ENCODE results near the gene LAMB3. TPM values are rescaled to one million over a fixed set of nuclear protein-coding genes. Genes with fewer than 3 reads are reported as not detected.

Gene LAMB3
- total RNA-seq, 1 donor from 2014 or later = 4.2 TPM

DNA sequence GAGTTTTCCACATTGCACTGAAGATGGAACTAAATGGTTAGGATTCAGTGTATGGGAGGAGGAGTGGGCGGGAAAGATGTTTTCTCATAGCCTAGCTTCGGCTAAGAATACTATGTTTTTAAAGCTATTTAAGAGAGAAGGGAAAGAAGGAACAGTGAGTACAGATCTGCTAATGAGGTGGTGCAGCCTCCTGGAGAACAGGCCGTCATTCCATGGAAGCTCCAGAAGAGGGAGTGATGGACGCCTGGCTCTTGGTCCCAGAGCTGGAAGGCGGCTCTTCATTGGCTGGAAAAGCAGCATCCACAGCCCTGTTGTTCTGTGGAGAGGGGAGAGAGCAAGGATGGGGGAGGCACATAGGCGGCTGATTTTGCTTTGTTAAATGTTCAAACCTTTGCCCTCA is 61.8 kb downstream of the LAMB3 start:
- Mint-ChIP-seq H3K4me3 (ENCODE audit: unreplicated experiment) (no peak overlapping the region), H3K27me3 (ENCODE audit: low read depth, unreplicated experiment) (peaks cover 28% of the 10 kb centered on the region), H3K36me3 (ENCODE audit: low read depth, unreplicated experiment) (peaks cover 4% of the 10 kb centered on the region), H3K27ac (ENCODE audit: unreplicated experiment) (no peak overlapping the region), H3K4me1 (ENCODE audit: low read depth, unreplicated experiment) (peaks cover 12% of the 10 kb centered on the region), H3K9me3 (ENCODE audit: unreplicated experiment) (peaks cover 5% of the 10 kb centered on the region)
- peaks cover 8% of the 10 kb centered on the region for H3K4me1 ChIP-seq (ENCODE audit: insufficient read depth, low read length)
- H3K4me3 ChIP-seq (ENCODE audit: insufficient read depth, low read depth, low read length) = no peak overlapping the region
- H3K9ac ChIP-seq (ENCODE audit: low read length) = no peak overlapping the region
- H4K20me1 ChIP-seq (ENCODE audit: insufficient read depth, low read length) = no peaks in the 10 kb centered on the region
- H3K9me3 ChIP-seq (ENCODE audit: insufficient read depth, low read depth, low read length) = no peaks in the 10 kb centered on the region
- no peaks in the 10 kb centered on the region for H3K79me2 ChIP-seq (ENCODE audit: insufficient read depth, low read length)
- DNase-seq (ENCODE audit: low read depth) (no peak), FAIRE-seq (no peak)
- H2AFZ ChIP-seq (ENCODE audit: low read depth, low read length) = no peak overlapping the region
- peaks cover under 1% of the 10 kb centered on the region for H3K27me3 ChIP-seq (ENCODE audit: insufficient read depth, low read length)
- H3K36me3 ChIP-seq (ENCODE audit: insufficient read depth, low read length) = no peaks in the 10 kb centered on the region
- TF ChIP-seq, protein P1, sequence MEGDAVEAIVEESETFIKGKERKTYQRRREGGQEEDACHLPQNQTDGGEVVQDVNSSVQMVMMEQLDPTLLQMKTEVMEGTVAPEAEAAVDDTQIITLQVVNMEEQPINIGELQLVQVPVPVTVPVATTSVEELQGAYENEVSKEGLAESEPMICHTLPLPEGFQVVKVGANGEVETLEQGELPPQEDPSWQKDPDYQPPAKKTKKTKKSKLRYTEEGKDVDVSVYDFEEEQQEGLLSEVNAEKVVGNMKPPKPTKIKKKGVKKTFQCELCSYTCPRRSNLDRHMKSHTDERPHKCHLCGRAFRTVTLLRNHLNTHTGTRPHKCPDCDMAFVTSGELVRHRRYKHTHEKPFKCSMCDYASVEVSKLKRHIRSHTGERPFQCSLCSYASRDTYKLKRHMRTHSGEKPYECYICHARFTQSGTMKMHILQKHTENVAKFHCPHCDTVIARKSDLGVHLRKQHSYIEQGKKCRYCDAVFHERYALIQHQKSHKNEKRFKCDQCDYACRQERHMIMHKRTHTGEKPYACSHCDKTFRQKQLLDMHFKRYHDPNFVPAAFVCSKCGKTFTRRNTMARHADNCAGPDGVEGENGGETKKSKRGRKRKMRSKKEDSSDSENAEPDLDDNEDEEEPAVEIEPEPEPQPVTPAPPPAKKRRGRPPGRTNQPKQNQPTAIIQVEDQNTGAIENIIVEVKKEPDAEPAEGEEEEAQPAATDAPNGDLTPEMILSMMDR (IDR thresholded peaks at IDR 0.05; ENCODE audit: insufficient read depth, low read depth, low read length) = peak; percentile 54
- TF ChIP-seq EZH2 (IDR thresholded peaks at IDR 0.05; ENCODE audit: insufficient read depth, low read length) = no peak
- H3K4me2 ChIP-seq (ENCODE audit: low read length) = no peak overlapping the region
- no peak overlapping the region for H3K27ac ChIP-seq (ENCODE audit: low read depth, low read length)

DNA sequence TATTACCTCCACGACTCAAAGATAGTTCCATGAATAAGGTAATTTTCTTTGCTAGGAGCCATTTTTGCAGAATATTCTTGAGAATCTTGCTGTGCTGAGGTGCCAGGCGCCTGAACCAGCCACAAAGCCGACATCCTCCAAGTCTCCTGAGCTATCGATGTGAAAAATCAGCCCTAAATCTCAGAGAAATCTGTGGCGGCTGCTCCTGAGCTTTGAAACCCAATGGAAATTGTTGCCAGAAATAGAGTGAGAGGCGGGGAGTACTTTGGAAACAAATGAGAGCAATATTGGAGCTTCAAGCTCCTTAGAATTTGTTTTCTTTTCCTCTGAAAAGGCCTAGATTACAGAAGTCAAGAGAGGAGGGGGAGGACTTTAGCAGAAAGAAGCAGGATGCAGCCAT is 62.4 kb downstream of the LAMB3 start:
- no peaks in the 10 kb centered on the region for H4K20me1 ChIP-seq (ENCODE audit: insufficient read depth, low read length)
- peaks cover 5% of the 10 kb centered on the region for H3K9me3 Mint-ChIP-seq (ENCODE audit: unreplicated experiment)
- H3K9ac ChIP-seq (ENCODE audit: low read length) = no peak overlapping the region
- FAIRE-seq = no peak
- no peaks in the 10 kb centered on the region for H3K36me3 ChIP-seq (ENCODE audit: insufficient read depth, low read length)
- H3K36me3 Mint-ChIP-seq (ENCODE audit: low read depth, unreplicated experiment) = peaks cover 4% of the 10 kb centered on the region
- H3K27me3 Mint-ChIP-seq (ENCODE audit: low read depth, unreplicated experiment) = peaks cover 23% of the 10 kb centered on the region
- H3K27ac Mint-ChIP-seq (ENCODE audit: unreplicated experiment) = no peak overlapping the region
- no peak overlapping the region for H2AFZ ChIP-seq (ENCODE audit: low read depth, low read length)
- peaks cover 6% of the 10 kb centered on the region for H3K27me3 ChIP-seq (ENCODE audit: insufficient read depth, low read length)
- no peak for TF ChIP-seq EZH2 (IDR thresholded peaks at IDR 0.05; ENCODE audit: insufficient read depth, low read length)
- TF ChIP-seq, protein P1 (IDR thresholded peaks at IDR 0.05; ENCODE audit: insufficient read depth, low read depth, low read length) = no peak
- no peak overlapping the region for H3K4me3 ChIP-seq (ENCODE audit: insufficient read depth, low read depth, low read length)
- H3K27ac ChIP-seq (ENCODE audit: low read depth, low read length) = no peak overlapping the region
- H3K4me1 Mint-ChIP-seq (ENCODE audit: low read depth, unreplicated experiment) = peaks cover 12% of the 10 kb centered on the region
- peaks cover 8% of the 10 kb centered on the region for H3K4me1 ChIP-seq (ENCODE audit: insufficient read depth, low read length)
- H3K4me2 ChIP-seq (ENCODE audit: low read length) = no peak overlapping the region
- H3K9me3 ChIP-seq (ENCODE audit: insufficient read depth, low read depth, low read length) = no peaks in the 10 kb centered on the region
- no peaks in the 10 kb centered on the region for H3K79me2 ChIP-seq (ENCODE audit: insufficient read depth, low read length)
- no peak for DNase-seq (ENCODE audit: low read depth)
- no peak overlapping the region for H3K4me3 Mint-ChIP-seq (ENCODE audit: unreplicated experiment)

DNA sequence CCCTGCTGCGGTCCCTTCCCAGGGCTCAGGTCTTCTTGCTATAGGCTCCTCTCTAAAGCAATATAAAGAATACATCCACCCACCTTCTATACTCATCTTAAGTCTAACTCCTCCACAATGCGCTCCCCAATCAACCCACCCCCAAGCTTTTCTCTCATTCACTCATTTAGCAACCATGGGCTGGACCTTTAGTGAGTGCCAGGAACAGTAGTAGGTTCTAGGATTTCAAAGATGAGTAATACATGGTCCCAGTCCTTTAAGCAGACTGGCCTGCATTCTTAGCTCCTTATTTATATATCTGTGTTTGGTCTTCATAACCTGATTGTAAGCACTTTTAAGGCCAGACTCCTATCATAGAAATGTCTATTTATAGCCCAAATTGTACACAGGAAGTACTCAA is 62.8 kb downstream of the LAMB3 start:
- no peak overlapping the region for H3K4me2 ChIP-seq (ENCODE audit: low read length)

More for the DNA sequence above, 62.8 kb downstream of the LAMB3 start:
- Mint-ChIP-seq H3K9me3 (ENCODE audit: unreplicated experiment) (peaks cover 5% of the 10 kb centered on the region), H3K36me3 (ENCODE audit: low read depth, unreplicated experiment) (peaks cover 4% of the 10 kb centered on the region), H3K4me3 (ENCODE audit: unreplicated experiment) (no peak overlapping the region), H3K4me1 (ENCODE audit: low read depth, unreplicated experiment) (peaks cover 12% of the 10 kb centered on the region), H3K27ac (ENCODE audit: unreplicated experiment) (no peak overlapping the region), H3K27me3 (ENCODE audit: low read depth, unreplicated experiment) (peaks cover 22% of the 10 kb centered on the region)
- peaks cover 6% of the 10 kb centered on the region for H3K27me3 ChIP-seq (ENCODE audit: insufficient read depth, low read length)
- peaks cover 8% of the 10 kb centered on the region for H3K4me1 ChIP-seq (ENCODE audit: insufficient read depth, low read length)
- no peak overlapping the region for H3K27ac ChIP-seq (ENCODE audit: low read depth, low read length)
- DNase-seq (ENCODE audit: low read depth) (no peak), FAIRE-seq (no peak)
- no peak overlapping the region for H2AFZ ChIP-seq (ENCODE audit: low read depth, low read length)
- H3K79me2 ChIP-seq (ENCODE audit: insufficient read depth, low read length) = no peaks in the 10 kb centered on the region
- TF ChIP-seq, protein P1 (IDR thresholded peaks at IDR 0.05; ENCODE audit: insufficient read depth, low read depth, low read length) = no peak
- TF ChIP-seq EZH2 (IDR thresholded peaks at IDR 0.05; ENCODE audit: insufficient read depth, low read length) = no peak
- no peaks in the 10 kb centered on the region for H3K36me3 ChIP-seq (ENCODE audit: insufficient read depth, low read length)
- H3K9me3 ChIP-seq (ENCODE audit: insufficient read depth, low read depth, low read length) = no peaks in the 10 kb centered on the region
- H3K9ac ChIP-seq (ENCODE audit: low read length) = no peak overlapping the region
- no peaks in the 10 kb centered on the region for H4K20me1 ChIP-seq (ENCODE audit: insufficient read depth, low read length)
- no peak overlapping the region for H3K4me3 ChIP-seq (ENCODE audit: insufficient read depth, low read depth, low read length)

Measured in astrocyte (in vitro differentiated cells and primary cell).